KOPT-K1 (cell line): ENCODE data around the gene ZNF419.
"Not testable (repeated sequence)": the region's sequence is repeated elsewhere in the genome, so short reads cannot be mapped to it uniquely, and the experiment has no call there.

Experiments used
- H3K27ac ChIP-seq: fragments of 200-600 bp; sonication (generic); 2 replicates; pipeline ENCODE4 v1.5.1; 2016; ENCODE audit warnings: antibody characterized with exemption, mild to moderate bottlenecking, low read depth, low read length; ENCODE audit not compliant: poor library complexity, severe bottlenecking
- H3K36me3 ChIP-seq: fragments of 200-600 bp; sonication (generic); 2 replicates; pipeline ENCODE4 v1.5.1; 2017; ENCODE audit warnings: antibody characterized with exemption, mild to moderate bottlenecking, low read length, moderate library complexity; ENCODE audit not compliant: insufficient read depth
- H3K9me3 ChIP-seq: fragments of 200-600 bp; sonication (generic); 2 replicates; pipeline ENCODE4 v1.5.1; 2017; ENCODE audit warnings: antibody characterized with exemption, low read length, mild to moderate bottlenecking; ENCODE audit not compliant: insufficient read depth, poor library complexity, severe bottlenecking

ZNF419 gene

GRCh38 chr19:57500400-57500799, 12.8 kb downstream of the ZNF419 start:
- Histone ChIP-seq H3K9me3 (peaks cover 44% of the 10 kb centered on the region), H3K27ac (peak overlapping the region; percentile 74), H3K36me3 (peaks cover 35% of the 10 kb centered on the region)

DNA sequence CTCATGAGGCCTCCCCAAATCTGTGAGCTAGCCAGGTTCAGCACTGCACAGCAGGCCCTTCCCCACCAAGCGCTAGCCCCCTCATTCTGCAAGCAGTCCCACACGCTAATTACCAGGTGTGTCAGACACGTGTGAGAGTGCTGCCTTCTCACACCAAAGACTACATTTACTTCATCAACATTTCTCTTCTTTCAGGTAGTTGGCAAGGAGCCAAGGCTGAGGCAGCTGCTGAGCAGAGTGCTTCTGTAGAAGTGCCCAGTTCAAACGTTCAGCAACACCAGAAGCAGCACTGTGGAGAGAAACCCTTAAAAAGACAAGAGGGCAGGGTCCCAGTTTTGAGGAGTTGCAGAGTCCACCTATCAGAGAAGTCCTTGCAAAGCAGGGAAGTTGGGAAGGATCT, 18.6 kb downstream of the ZNF419 start:
- peaks cover 78% of the 10 kb centered on the region for H3K36me3 ChIP-seq

DNA sequence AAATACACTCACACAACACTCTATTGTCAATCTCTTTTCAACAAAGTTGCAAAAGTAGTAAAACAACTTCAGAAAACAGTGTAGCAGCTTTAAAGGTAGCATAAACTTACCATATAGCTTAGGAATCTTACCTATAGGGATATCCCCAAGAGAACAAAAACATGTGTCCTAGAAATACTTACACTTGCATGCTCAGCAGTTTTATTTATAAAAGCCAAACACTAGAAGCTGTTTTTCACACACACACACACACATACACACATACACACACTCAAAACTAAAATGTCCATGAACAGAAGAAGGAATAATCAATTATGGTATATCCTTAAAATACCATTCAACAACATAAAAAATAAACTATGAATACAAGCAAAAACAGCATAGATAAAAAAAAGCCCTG, 23.9 kb downstream of the ZNF419 start:
- H3K9me3 ChIP-seq: peaks cover 96% of the 10 kb centered on the region
- H3K27ac ChIP-seq: no peak overlapping the region
- H3K36me3 ChIP-seq: peaks cover 51% of the 10 kb centered on the region

More for the DNA sequence above, 18.6 kb downstream of the ZNF419 start:
- Histone ChIP-seq H3K27ac (no peak overlapping the region), H3K9me3 (peaks cover 93% of the 10 kb centered on the region)

GRCh38 chr19:57512845-57513244, 25.3 kb downstream of the ZNF419 start:
- H3K36me3 ChIP-seq: peaks cover 43% of the 10 kb centered on the region
- H3K9me3 ChIP-seq: peaks cover 96% of the 10 kb centered on the region
- no peak overlapping the region for H3K27ac ChIP-seq

- no peak overlapping the region for H3K27ac ChIP-seq
- H3K9me3 ChIP-seq: peaks cover 82% of the 10 kb centered on the region
- peaks cover 24% of the 10 kb centered on the region; the same call in 1 of the 2 replicates for H3K36me3 ChIP-seq
Measured at GRCh38 chr19:57515255-57515654, 27.7 kb downstream of the ZNF419 start.

DNA sequence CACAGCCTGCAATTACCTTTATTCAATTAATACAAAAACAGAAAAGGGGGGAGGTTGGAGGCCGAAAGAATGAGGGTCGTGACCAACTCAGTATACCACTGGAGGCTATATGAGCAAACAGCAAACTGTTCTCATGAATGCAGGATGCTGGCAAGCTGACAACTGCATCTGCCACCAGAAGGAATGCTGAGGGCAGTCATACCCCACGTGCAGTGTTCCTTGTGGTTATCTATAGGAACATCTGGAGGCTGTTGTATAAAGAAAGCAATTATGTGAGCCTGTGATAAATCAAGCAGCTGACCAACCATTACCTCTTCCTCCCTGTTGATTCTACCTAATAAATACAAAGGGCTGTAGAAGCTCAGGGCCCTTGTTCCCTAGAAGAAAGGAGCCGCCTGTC, 30.5 kb downstream of the ZNF419 start:
- H3K9me3 ChIP-seq: peaks cover 59% of the 10 kb centered on the region

DNA sequence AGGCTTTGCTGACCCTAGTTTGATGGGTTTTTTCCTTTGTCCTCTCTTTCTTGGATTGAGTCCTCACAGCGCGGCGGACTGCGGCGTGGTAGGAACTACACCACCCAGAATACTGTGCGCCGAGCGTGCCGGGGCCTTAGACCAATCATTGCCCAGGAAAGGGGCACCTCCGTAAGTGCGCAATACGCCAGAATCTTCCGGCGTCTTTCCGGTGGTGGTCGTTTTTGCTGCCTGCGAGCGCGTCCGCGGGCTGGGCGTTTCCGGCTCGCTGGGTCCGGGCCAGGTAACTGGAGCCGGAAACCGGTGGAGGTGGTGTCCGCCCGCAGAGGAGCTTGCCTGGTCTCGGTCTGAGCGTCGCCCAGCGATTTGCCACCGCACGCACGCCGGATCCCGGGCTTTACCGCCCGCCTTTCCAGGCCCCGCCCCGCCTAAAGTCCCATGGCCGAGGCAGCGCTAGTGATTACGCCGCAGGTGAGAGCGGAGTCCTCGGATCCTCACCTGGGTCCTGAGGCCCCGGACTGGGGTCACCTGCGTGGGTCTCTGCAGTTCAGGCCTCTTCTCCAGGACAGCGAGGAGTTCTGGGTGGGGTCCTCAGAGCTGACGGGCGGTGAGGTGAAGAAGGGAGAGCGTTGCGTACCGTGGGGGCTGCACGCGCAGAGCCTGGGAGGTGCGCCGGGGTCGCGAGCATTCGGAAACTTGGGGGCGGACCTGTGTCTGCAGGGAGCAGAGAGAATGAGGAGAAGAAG, 39.8 kb downstream of the ZNF419 start, which contains the start of gene ZNF549:
Gene ZNF549 (plus strand): TSS at position 221 of the 746 bp plus-strand sequence. CDS start 218 bp downstream, at position 439.
- Histone ChIP-seq H3K9me3 (peaks cover 21% of the 10 kb centered on the region), H3K27ac (peak within 1 kb of the TSS; percentile 64)

More for the DNA sequence above, 30.5 kb downstream of the ZNF419 start:
- not testable (repeated sequence) for H3K27ac ChIP-seq
- H3K36me3 ChIP-seq: peaks cover 22% of the 10 kb centered on the region; the same call in 1 of the 2 replicates

DNA sequence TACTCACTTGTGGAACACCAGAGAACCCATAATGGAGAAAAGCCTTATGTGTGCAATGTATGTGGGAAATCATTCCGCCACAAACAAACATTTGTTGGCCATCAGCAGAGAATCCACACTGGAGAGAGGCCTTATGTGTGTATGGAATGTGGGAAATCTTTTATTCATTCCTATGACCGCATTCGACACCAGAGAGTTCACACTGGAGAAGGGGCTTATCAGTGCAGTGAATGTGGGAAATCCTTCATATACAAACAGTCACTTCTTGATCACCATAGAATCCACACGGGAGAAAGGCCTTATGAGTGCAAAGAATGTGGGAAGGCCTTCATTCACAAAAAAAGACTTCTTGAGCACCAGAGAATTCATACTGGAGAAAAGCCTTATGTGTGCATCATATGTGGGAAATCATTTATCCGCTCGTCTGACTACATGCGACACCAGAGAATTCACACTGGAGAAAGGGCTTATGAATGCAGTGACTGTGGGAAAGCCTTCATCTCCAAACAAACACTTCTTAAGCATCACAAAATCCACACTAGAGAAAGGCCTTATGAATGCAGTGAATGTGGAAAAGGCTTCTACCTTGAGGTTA, 50.5 kb downstream of the ZNF419 start:
- Histone ChIP-seq H3K36me3 (peaks cover 100% of the 10 kb centered on the region), H3K27ac (no peak overlapping the region), H3K9me3 (peaks cover 100% of the 10 kb centered on the region)

More for the DNA sequence above, 39.8 kb downstream of the ZNF419 start, which contains the start of gene ZNF549:
- H3K36me3 ChIP-seq: peaks cover 24% of the 10 kb centered on the region
